ENCODE data around the gene LMNTD1.

DNA sequence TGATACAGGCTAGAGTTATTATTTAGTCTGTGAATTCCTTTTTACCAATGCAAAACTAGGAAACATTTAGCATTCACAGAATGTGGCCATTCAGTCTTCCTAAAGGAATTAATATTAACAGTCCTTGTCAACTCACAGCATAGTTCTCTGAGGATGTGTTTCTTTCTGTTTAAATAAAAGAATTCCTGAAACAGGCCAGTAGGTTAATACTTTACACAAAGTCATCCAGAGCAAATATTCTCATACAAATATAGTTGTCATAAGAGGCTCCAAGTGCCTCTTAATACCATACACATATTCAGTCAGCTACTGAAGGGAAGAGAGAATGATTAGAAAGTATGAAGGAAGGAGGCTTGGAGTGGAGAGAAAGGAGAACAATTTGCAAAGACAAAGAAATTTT, 120.1 kb downstream of the LMNTD1 start:
- TF ChIP-seq, protein P1, sequence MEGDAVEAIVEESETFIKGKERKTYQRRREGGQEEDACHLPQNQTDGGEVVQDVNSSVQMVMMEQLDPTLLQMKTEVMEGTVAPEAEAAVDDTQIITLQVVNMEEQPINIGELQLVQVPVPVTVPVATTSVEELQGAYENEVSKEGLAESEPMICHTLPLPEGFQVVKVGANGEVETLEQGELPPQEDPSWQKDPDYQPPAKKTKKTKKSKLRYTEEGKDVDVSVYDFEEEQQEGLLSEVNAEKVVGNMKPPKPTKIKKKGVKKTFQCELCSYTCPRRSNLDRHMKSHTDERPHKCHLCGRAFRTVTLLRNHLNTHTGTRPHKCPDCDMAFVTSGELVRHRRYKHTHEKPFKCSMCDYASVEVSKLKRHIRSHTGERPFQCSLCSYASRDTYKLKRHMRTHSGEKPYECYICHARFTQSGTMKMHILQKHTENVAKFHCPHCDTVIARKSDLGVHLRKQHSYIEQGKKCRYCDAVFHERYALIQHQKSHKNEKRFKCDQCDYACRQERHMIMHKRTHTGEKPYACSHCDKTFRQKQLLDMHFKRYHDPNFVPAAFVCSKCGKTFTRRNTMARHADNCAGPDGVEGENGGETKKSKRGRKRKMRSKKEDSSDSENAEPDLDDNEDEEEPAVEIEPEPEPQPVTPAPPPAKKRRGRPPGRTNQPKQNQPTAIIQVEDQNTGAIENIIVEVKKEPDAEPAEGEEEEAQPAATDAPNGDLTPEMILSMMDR (conservative IDR thresholded peaks at IDR 0.05; ENCODE audit: low read depth, low read length) = no peak
- TF ChIP-seq, protein P2, sequence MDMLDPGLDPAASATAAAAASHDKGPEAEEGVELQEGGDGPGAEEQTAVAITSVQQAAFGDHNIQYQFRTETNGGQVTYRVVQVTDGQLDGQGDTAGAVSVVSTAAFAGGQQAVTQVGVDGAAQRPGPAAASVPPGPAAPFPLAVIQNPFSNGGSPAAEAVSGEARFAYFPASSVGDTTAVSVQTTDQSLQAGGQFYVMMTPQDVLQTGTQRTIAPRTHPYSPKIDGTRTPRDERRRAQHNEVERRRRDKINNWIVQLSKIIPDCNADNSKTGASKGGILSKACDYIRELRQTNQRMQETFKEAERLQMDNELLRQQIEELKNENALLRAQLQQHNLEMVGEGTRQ (IDR thresholded peaks at IDR 0.05; ENCODE audit: low read depth, low read length) = no peak
- TF ChIP-seq RCOR1 (IDR thresholded peaks at IDR 0.05; ENCODE audit: insufficient replicate concordance, low read length) (no peak), POLR2A (IDR thresholded peaks at IDR 0.05; ENCODE audit: low read depth, low read length) (no peak), MXI1 (IDR thresholded peaks at IDR 0.05; ENCODE audit: borderline replicate concordance, low read depth, low read length) (no peak), MAZ (IDR thresholded peaks at IDR 0.05; ENCODE audit: borderline replicate concordance, low read depth, low read length) (no peak), FOS (IDR thresholded peaks at IDR 0.05; ENCODE audit: low read depth, low read length) (no peak), SMC3 (IDR thresholded peaks at IDR 0.05; ENCODE audit: low read depth, low read length) (no peak), CEBPB (IDR thresholded peaks at IDR 0.05; ENCODE audit: low read depth, low read length) (no peak)

All from IMR-90 (cell line).